NCI-H510A treated with DMSO at 0.1 percent for 48 hours (cell line): ENCODE measurements around the gene CD177.
"Not testable (repeated sequence)": the region's sequence is repeated elsewhere in the genome, so short reads cannot be mapped to it uniquely, and the experiment has no call there.

ENCODE experiments used
- DNase-seq: peaks from one replicate; lab custom pipeline; 2025; lab: John Stamatoyannopoulos, UW

CD177 gene

DNA sequence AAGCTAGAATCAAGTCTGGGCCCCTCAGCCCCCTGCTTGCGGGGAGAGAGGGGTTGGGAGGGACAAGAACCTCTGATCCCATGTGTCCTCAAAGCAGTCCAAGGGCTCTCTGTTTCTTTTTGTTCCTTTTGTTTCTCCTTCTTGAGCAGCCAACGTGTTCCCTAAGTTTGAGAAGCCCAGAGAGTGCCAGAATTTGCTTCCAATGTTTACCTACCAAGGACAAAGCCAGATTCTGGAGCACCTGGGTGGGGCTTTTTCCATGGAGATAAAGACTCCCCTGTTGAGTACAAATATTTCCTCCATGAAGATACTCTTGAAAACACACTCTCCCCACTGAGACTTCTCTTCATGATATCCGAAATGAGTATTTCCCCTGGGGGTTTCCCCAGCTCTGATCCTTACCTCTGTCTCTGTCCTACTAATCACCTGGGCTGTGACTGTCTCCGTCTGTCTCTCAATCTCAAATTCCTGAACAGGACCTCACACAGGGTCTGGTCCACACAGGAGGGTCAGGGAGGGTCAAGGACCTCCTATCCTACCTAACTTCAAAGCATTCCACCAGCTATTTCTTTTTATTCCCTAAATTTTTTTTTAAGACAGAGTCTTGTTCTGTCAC, 27.4 kb downstream of the CD177 start:
- DNase-seq, result no peak

GRCh38 chr19:43382586-43383216, 29.2 kb downstream of the CD177 start:
- not testable (repeated sequence) for DNase-seq

DNA sequence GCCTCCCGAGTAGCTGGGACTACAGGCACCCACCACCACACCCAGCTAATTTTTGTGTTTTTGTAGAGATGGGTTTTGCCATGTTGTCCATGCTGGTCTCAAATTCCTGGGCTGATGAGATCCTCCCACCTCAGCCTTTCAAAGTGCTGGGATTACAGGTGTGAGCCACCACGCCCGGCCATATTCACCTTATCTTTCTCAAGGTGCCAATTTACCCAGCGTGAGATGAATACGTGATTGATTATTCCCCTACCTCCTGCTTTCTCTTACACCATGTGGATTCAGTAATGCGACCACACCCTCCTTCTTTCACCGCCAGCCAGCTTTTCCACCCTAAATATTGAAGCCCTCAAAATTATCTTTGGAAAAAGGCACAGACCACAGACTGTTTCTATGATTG, 29.8 kb downstream of the CD177 start:
- not testable (repeated sequence) for DNase-seq

GRCh38 chr19:43383759-43384158, 30.3 kb downstream of the CD177 start:
- not testable (repeated sequence) for DNase-seq

GRCh38 chr19:43390903-43391551, 37.5 kb downstream of the CD177 start:
- not testable (repeated sequence) for DNase-seq

- not testable (repeated sequence) for DNase-seq
Measured at GRCh38 chr19:43391552-43391935, 38.1 kb downstream of the CD177 start.

- DNase-seq, result not testable (repeated sequence)
Measured at GRCh38 chr19:43393501-43393900, 40.0 kb downstream of the CD177 start.

DNA sequence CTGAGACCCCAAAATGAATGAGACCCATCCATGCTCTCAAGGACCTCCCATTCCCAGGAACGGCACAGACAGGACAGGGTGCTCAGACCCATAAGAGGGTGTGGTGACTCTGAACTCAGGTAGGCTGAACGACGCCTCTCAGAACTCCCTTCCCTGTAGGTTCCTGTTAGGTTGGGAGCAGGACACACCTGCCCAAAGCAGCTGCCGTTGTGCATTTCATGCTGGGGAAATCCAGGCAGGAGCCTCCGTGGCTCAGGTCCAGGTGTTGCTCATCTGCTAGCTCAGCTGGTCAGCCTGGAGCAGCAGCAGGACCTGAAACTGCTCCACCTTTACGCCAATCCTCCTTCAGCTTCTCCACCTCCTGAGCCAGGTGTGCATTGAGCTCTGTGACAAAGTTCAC, 42.1 kb downstream of the CD177 start:
- no peak for DNase-seq

GRCh38 chr19:43406297-43406696, 52.8 kb downstream of the CD177 start:
- DNase-seq, result no peak

GRCh38 chr19:43407416-43408005, 54.0 kb downstream of the CD177 start:
- no peak for DNase-seq

DNA sequence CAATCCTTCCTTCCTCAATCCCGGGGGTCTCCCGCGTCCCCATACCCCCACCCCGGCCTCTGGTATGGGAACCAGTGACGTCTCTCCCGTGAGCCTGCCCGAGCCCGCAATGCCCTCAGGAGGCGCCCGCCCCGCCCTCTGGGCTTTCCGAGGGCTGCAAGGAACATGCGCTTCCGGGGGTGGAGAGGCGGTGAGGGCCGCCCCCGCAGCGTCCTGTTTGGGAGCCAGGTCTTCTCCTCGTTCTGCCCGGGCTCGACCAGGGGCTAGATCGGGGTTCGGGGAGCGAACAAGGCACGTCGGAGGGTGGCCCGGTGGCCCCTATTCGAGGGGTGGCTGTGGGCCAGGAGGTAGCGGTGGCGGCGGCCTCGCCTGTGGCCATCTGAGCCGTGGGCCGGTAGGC, 54.6 kb downstream of the CD177 start:
- no peak for DNase-seq

DNA sequence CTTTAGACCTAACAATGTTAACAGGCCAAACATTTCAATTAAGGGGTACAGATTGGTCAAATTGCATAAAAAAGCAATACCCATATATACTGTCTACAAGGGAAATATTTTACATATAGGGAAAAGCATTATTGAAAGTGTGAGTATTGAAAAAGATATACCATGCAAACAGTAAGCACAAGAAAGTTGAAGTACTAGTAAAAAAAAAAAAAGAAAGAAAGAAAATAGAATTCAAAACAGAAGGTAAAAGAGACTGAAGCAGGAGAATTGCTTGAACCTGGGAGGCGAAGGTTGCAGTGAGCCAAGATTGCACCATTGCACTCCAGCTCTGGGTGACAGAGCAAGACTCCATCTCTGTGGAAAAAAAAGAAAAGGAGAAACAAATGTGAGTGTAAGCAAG, 55.9 kb downstream of the CD177 start:
- DNase-seq, result no peak

- no peak for DNase-seq
Measured at GRCh38 chr19:43412441-43412840, 59.0 kb downstream of the CD177 start.
